Hepatocyte (in vitro differentiated cells): ENCODE measurements around the gene SETDB2. TPM values are rescaled to one million over a fixed set of nuclear protein-coding genes. Genes with fewer than 3 reads are reported as not detected.

ENCODE experiments used
- DNase-seq: peaks from one replicate; pipeline ENCODE4 v3.0.0-alpha.2; 2016; ENCODE audit warnings: low spot score
- H2AFZ ChIP-seq: fragments of 200-600 bp; sonication (generic); 2 replicates; pipeline ENCODE4 v1.6.0; 2016; ENCODE audit warnings: antibody characterized with exemption, mild to moderate bottlenecking
- H3K27ac ChIP-seq: fragments of 200-600 bp; sonication (generic); 2 replicates; pipeline ENCODE4 v1.5.1; 2016; ENCODE audit warnings: mild to moderate bottlenecking
- H3K27me3 ChIP-seq: fragments of 200-600 bp; sonication (generic); 2 replicates; pipeline ENCODE4 v1.6.1; 2016
- H3K36me3 ChIP-seq: fragments of 200-600 bp; sonication (generic); replicated peaks from 2 replicates; pipeline ENCODE4 v1.5.1; 2016; ENCODE audit warnings: low read depth; ENCODE audit not compliant: insufficient read depth
- H3K4me1 ChIP-seq: fragments of 200-600 bp; sonication (generic); 2 replicates; pipeline ENCODE4 v1.5.1; 2016; ENCODE audit warnings: mild to moderate bottlenecking, moderate library complexity; ENCODE audit not compliant: insufficient read depth
- H3K4me2 ChIP-seq: fragments of 200-600 bp; sonication (generic); 2 replicates; pipeline ENCODE4 v1.6.0; 2016
- H3K4me3 ChIP-seq: fragments of 200-600 bp; sonication (generic); 2 replicates; pipeline ENCODE4 v1.5.1; 2016; ENCODE audit warnings: mild to moderate bottlenecking
- H3K79me2 ChIP-seq: fragments of 200-600 bp; sonication (generic); 2 replicates; pipeline ENCODE4 v1.6.0; 2017; ENCODE audit warnings: mild to moderate bottlenecking
- H3K9me2 ChIP-seq: fragments of 200-600 bp; sonication (generic); replicated peaks from 2 replicates; pipeline ENCODE4 v1.6.0; 2017; ENCODE audit warnings: mild to moderate bottlenecking; ENCODE audit not compliant: insufficient read depth
- H3K9me3 ChIP-seq: fragments of 200-600 bp; sonication (generic); 2 replicates; pipeline ENCODE4 v1.5.1; 2016; ENCODE audit warnings: low read depth, mild to moderate bottlenecking
- H4K20me1 ChIP-seq: fragments of 200-600 bp; sonication (generic); 2 replicates; pipeline ENCODE4 v1.6.0; 2016; ENCODE audit warnings: mild to moderate bottlenecking; ENCODE audit not compliant: insufficient read depth, poor library complexity, severe bottlenecking
- CTCF ChIP-seq: fragments of 200-600 bp; sonication (generic); IDR thresholded peaks from 2 replicates; pipeline ENCODE4 v1.5.1; 2016; ENCODE audit warnings: antibody characterized with exemption, mild to moderate bottlenecking; ENCODE audit not compliant: poor library complexity
- EZH2 ChIP-seq: fragments of 200-600 bp; sonication (generic); IDR thresholded peaks from 2 replicates; pipeline ENCODE4 v1.6.1; 2016; ENCODE audit warnings: antibody characterized with exemption, mild to moderate bottlenecking, borderline replicate concordance
- EZH2phosphoT487 ChIP-seq: fragments of 200-600 bp; sonication (generic); IDR thresholded peaks from one replicate; pipeline ENCODE4 v1.6.1; 2018; ENCODE audit warnings: antibody characterized with exemption, mild to moderate bottlenecking, low read depth, moderate library complexity; ENCODE audit not compliant: unreplicated experiment, severe bottlenecking
- WGBS: methylation state at CpG from one replicate; pipeline ENCODE4 v1.1.6; 2016; ENCODE audit warnings: low lambda C conversion rate; ENCODE audit errors: missing lambda C conversion rate; 5-methylcytosine and 5-hydroxymethylcytosine counted together
- polyA plus RNA-seq: library from polyadenylated mRNA; unstranded; fragments of >200 nt; fragmentation: Nextera tagmentation; extraction: Ambion mirVana; gene quantifications from 2 replicates; pipeline ENCODE4 v1.2.1, GENCODE V29; 2016
- total RNA-seq: library from RNA; depleted of rRNA; stranded (reverse); fragments of >200 nt; gene quantifications from 2 replicates; pipeline ENCODE4 v1.2.3, GENCODE V29; 2014

Gene SETDB2
- total and polyA plus RNA-seq, 2 experiments from 2014 or later: 8.9 to 14.5 TPM

DNA sequence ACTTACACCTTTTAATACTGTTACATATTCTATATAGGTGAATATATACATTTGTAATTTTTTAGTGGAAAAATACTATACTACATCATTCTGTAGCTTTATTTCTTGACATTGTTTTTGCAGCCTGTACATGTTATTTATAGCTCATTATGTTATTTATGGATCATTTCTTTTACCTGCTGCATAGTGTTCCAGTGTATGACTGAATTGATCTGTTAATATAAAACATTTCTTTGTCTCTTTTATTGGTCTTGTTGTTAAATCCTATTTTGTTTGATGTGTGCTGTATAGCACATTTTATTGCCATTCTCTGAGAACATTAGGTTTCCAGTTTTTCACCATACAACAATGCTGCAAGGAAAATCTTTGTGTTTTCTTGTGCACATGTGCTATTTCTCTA is 2.4 kb downstream of the SETDB2 start:
- H3K36me3 ChIP-seq: no peaks in the 10 kb centered on the region
- H3K4me3 ChIP-seq: no peak overlapping the region
- H3K4me2 ChIP-seq: peak overlapping the region; percentile 79
- TF ChIP-seq EZH2phosphoT487: no peak
- TF ChIP-seq EZH2: no peak
- no peak for TF ChIP-seq CTCF
- H3K9me3 ChIP-seq: no peaks in the 10 kb centered on the region
- H3K4me1 ChIP-seq: peaks cover 12% of the 10 kb centered on the region
- no peak overlapping the region for H3K27ac ChIP-seq
- H3K9me2 ChIP-seq: no peaks in the 10 kb centered on the region
- H2AFZ ChIP-seq: no peak overlapping the region
- DNase-seq: no peak
- H3K27me3 ChIP-seq: no peaks in the 10 kb centered on the region
- H3K79me2 ChIP-seq: peaks cover 62% of the 10 kb centered on the region
- H4K20me1 ChIP-seq: no peaks in the 10 kb centered on the region

- no peaks in the 10 kb centered on the region for H4K20me1 ChIP-seq
- H2AFZ ChIP-seq: no peak overlapping the region
- WGBS: 93% methylated on average over 2 of the region's 2 CpGs
- H3K27me3 ChIP-seq: no peaks in the 10 kb centered on the region
- no peaks in the 10 kb centered on the region for H3K9me3 ChIP-seq
- peaks cover 60% of the 10 kb centered on the region for H3K79me2 ChIP-seq
- no peak overlapping the region for H3K4me2 ChIP-seq
- no peaks in the 10 kb centered on the region for H3K36me3 ChIP-seq
- no peak overlapping the region for H3K4me3 ChIP-seq
- H3K27ac ChIP-seq: no peak overlapping the region
- no peak for DNase-seq
- no peak for TF ChIP-seq CTCF
- H3K9me2 ChIP-seq: no peaks in the 10 kb centered on the region
- peaks cover 12% of the 10 kb centered on the region for H3K4me1 ChIP-seq
These were observed 4.7 kb downstream of the SETDB2 start for GRCh38 chr13:49448753-49449152.

- Histone ChIP-seq H3K9me3 (no peaks in the 10 kb centered on the region), H3K4me2 (no peak overlapping the region), H4K20me1 (no peaks in the 10 kb centered on the region), H2AFZ (no peak overlapping the region), H3K4me1 (peaks cover 21% of the 10 kb centered on the region), H3K27me3 (no peaks in the 10 kb centered on the region), H3K36me3 (no peaks in the 10 kb centered on the region), H3K4me3 (no peak overlapping the region), H3K9me2 (no peaks in the 10 kb centered on the region), H3K27ac (no peak overlapping the region), H3K79me2 (peaks cover 60% of the 10 kb centered on the region)
- TF ChIP-seq EZH2phosphoT487: no peak
- no peak for TF ChIP-seq CTCF
- TF ChIP-seq EZH2: no peak
- 90% methylated on average over 3 of the region's 3 CpGs for WGBS
- no peak for DNase-seq
These were observed 6.2 kb downstream of the SETDB2 start for GRCh38 chr13:49450105-49450819.
